DND-41 (cell line): ENCODE results near the gene CPNE4.

Experiments used
- ATAC-seq: fragments of 200-7000 bp; cut with Tn5 transposase; 3 replicates; pipeline ENCODE4 v1.9.1; 2021; ENCODE audit warnings: low read depth; ENCODE audit not compliant: insufficient read depth
- DNase-seq: peaks from one replicate; pipeline ENCODE4 v3.0.0-alpha.2; 2020
- H2AFZ ChIP-seq: 2 replicates; pipeline ENCODE4 v1.6.0; 2012; ENCODE audit warnings: low read depth, low read length
- H3K27ac ChIP-seq: 2 replicates; pipeline ENCODE4 v1.5.1; 2012; ENCODE audit warnings: low read length, inconsistent platforms
- H3K27me3 ChIP-seq: fragments of 200-600 bp; sonication (generic); 2 replicates; pipeline ENCODE4 v1.6.0; 2012; ENCODE audit warnings: low read length, mild to moderate bottlenecking, inconsistent platforms; ENCODE audit not compliant: insufficient read depth, poor library complexity
- H3K36me3 ChIP-seq: 2 replicates; pipeline ENCODE4 v1.5.1; 2012; ENCODE audit warnings: low read length, inconsistent platforms; ENCODE audit not compliant: insufficient read depth
- H3K4me1 ChIP-seq: 2 replicates; pipeline ENCODE4 v1.5.1; 2012; ENCODE audit warnings: mild to moderate bottlenecking, low read length; ENCODE audit not compliant: insufficient read depth
- H3K4me2 ChIP-seq: 2 replicates; pipeline ENCODE4 v1.6.0; 2012; ENCODE audit warnings: mild to moderate bottlenecking, moderate library complexity, low read length, inconsistent platforms; ENCODE audit not compliant: insufficient read depth
- H3K4me3 ChIP-seq, 2 experiments: fragments of 200-600 bp in 1 of 2; shearing (Covaris generic) in 1 of 2; 2 replicates each; pipeline ENCODE4 v1.5.1; 2012 to 2016; ENCODE audit warnings: inconsistent platforms in 2 of 2, low read length in 2 of 2, mild to moderate bottlenecking in 2 of 2, low read depth in 1 of 2, moderate library complexity in 1 of 2
- H3K79me2 ChIP-seq: 2 replicates; pipeline ENCODE4 v1.6.0; 2012; ENCODE audit warnings: low read length, inconsistent platforms; ENCODE audit not compliant: insufficient read depth
- H3K9ac ChIP-seq: 2 replicates; pipeline ENCODE4 v1.6.0; 2012; ENCODE audit warnings: low read depth, mild to moderate bottlenecking, inconsistent platforms, low read length, moderate library complexity
- H3K9me3 ChIP-seq: 2 replicates; pipeline ENCODE4 v1.5.1; 2012; ENCODE audit warnings: low read length, moderate library complexity, mild to moderate bottlenecking, inconsistent platforms; ENCODE audit not compliant: insufficient read depth, severe bottlenecking
- H4K20me1 ChIP-seq: 2 replicates; pipeline ENCODE4 v1.6.0; 2012; ENCODE audit warnings: low read length; ENCODE audit not compliant: insufficient read depth
- CTCF ChIP-seq: IDR thresholded peaks from 2 replicates; pipeline ENCODE4 v1.5.1; 2012; ENCODE audit warnings: borderline replicate concordance, low read length, moderate library complexity, mild to moderate bottlenecking; ENCODE audit not compliant: poor library complexity, severe bottlenecking; ENCODE audit errors: extremely low read depth
- EZH2 ChIP-seq: IDR thresholded peaks from 3 replicates; pipeline ENCODE4 v1.6.1; 2012; ENCODE audit warnings: borderline replicate concordance, low read depth, mild to moderate bottlenecking, moderate library complexity, low read length, inconsistent platforms; ENCODE audit not compliant: severe bottlenecking

The CPNE4 gene

GRCh38 chr3:131738095-131738494 is 296.7 kb downstream of the CPNE4 start:
- TF ChIP-seq EZH2: no peak
- TF ChIP-seq CTCF: no peak
- no peak overlapping the region for H3K9ac ChIP-seq
- no peaks in the 10 kb centered on the region for H4K20me1 ChIP-seq
- H3K4me1 ChIP-seq: no peaks in the 10 kb centered on the region
- no peaks in the 10 kb centered on the region for H3K79me2 ChIP-seq
- ATAC-seq: no peak
- H3K9me3 ChIP-seq: no peaks in the 10 kb centered on the region
- no peak overlapping the region for H3K4me3 ChIP-seq
- H3K4me2 ChIP-seq: no peak overlapping the region
- no peak overlapping the region for H2AFZ ChIP-seq
- no peaks in the 10 kb centered on the region for H3K36me3 ChIP-seq
- H3K27ac ChIP-seq: no peak overlapping the region
- no peaks in the 10 kb centered on the region for H3K27me3 ChIP-seq
- no peak for DNase-seq

- H3K27ac ChIP-seq: no peak overlapping the region
- H3K79me2 ChIP-seq: no peaks in the 10 kb centered on the region
- no peak overlapping the region for H3K9ac ChIP-seq
- H4K20me1 ChIP-seq: no peaks in the 10 kb centered on the region
- TF ChIP-seq CTCF: no peak
- no peak for TF ChIP-seq EZH2
- no peak overlapping the region for H3K4me3 ChIP-seq
- no peaks in the 10 kb centered on the region for H3K9me3 ChIP-seq
- no peak overlapping the region for H2AFZ ChIP-seq
- DNase-seq (no peak), ATAC-seq (no peak)
- H3K27me3 ChIP-seq: no peaks in the 10 kb centered on the region
- H3K36me3 ChIP-seq: no peaks in the 10 kb centered on the region
- H3K4me1 ChIP-seq: no peaks in the 10 kb centered on the region
- H3K4me2 ChIP-seq: no peak overlapping the region
These were observed 299.3 kb downstream of the CPNE4 start for GRCh38 chr3:131735544-131735943.

GRCh38 chr3:131735116-131735515 is 299.7 kb downstream of the CPNE4 start:
- no peaks in the 10 kb centered on the region for H4K20me1 ChIP-seq
- no peak overlapping the region for H3K27ac ChIP-seq
- ATAC-seq (no peak), DNase-seq (no peak)
- H3K9ac ChIP-seq: no peak overlapping the region
- H2AFZ ChIP-seq: no peak overlapping the region
- H3K27me3 ChIP-seq: no peaks in the 10 kb centered on the region
- H3K36me3 ChIP-seq: no peaks in the 10 kb centered on the region
- no peaks in the 10 kb centered on the region for H3K79me2 ChIP-seq
- H3K4me3 ChIP-seq: no peak overlapping the region
- TF ChIP-seq CTCF (no peak), EZH2 (no peak)
- H3K4me1 ChIP-seq: no peaks in the 10 kb centered on the region
- H3K9me3 ChIP-seq: no peaks in the 10 kb centered on the region
- H3K4me2 ChIP-seq: no peak overlapping the region
